ENCODE results near the gene PCDHA1.

The PCDHA1 gene

GRCh38 chr5:140926443-140927227 is 140.7 kb downstream of the PCDHA1 start:
- peak; percentile 60 for DNase-seq

GRCh38 chr5:140927228-140927573 is 141.3 kb downstream of the PCDHA1 start:
- DNase-seq: no peak

- DNase-seq: no peak
Observed at GRCh38 chr5:140934964-140935606, 149.1 kb downstream of the PCDHA1 start.

GRCh38 chr5:140946578-140946977 is 160.6 kb downstream of the PCDHA1 start:
- DNase-seq: no peak

GRCh38 chr5:140951636-140952035 is 165.7 kb downstream of the PCDHA1 start:
- DNase-seq: no peak

GRCh38 chr5:140953234-140953633 is 167.3 kb downstream of the PCDHA1 start:
- DNase-seq: no peak

GRCh38 chr5:140962190-140962589 is 176.2 kb downstream of the PCDHA1 start:
- no peak for DNase-seq

GRCh38 chr5:140964356-140964755 is 178.4 kb downstream of the PCDHA1 start:
- DNase-seq: no peak

GRCh38 chr5:140965905-140966292 is 180.0 kb downstream of the PCDHA1 start:
- DNase-seq: no peak

- no peak for DNase-seq
Observed at GRCh38 chr5:140966293-140967225, 180.6 kb downstream of the PCDHA1 start, which contains the start of gene PCDHAC2. Gene PCDHAC2, plus strand, starts transcription at chr5:140966476. Its CDS starts 291 bp downstream, at chr5:140966767.

GRCh38 chr5:140967226-140967893 is 181.4 kb downstream of the PCDHA1 start:
- no peak for DNase-seq

- no peak for DNase-seq
Observed at GRCh38 chr5:140969880-140970279, 183.9 kb downstream of the PCDHA1 start.

- no peak for DNase-seq
Observed at GRCh38 chr5:140973550-140973949, 187.6 kb downstream of the PCDHA1 start.

GRCh38 chr5:140977003-140977402 is 191.1 kb downstream of the PCDHA1 start:
- DNase-seq: no peak

- DNase-seq: no peak
Observed at GRCh38 chr5:140978260-140978659, 192.3 kb downstream of the PCDHA1 start.

GRCh38 chr5:140978983-140979382 is 193.0 kb downstream of the PCDHA1 start:
- DNase-seq: no peak

- no peak for DNase-seq
Observed at GRCh38 chr5:140982083-140982716, 196.3 kb downstream of the PCDHA1 start.

GRCh38 chr5:140986117-140986521 is 200.2 kb downstream of the PCDHA1 start:
- DNase-seq: no peak

- no peak for DNase-seq
Observed at GRCh38 chr5:140988100-140988499, 202.2 kb downstream of the PCDHA1 start.

GRCh38 chr5:140988608-140989007 is 202.7 kb downstream of the PCDHA1 start:
- DNase-seq: no peak

- DNase-seq: no peak
Observed at GRCh38 chr5:140989254-140990020, 203.5 kb downstream of the PCDHA1 start.

All from DMS79 (cell line).